DMS 273 (cell line): Measurements from ENCODE around the gene GABBR2.
"Not testable (repeated sequence)": the region's sequence is repeated elsewhere in the genome, so short reads cannot be mapped to it uniquely, and the experiment has no call there.

Source experiments
- DNase-seq: peaks from one replicate; lab custom pipeline; 2025; ENCODE audit not compliant: unreplicated experiment; lab: John Stamatoyannopoulos, UW

Gene GABBR2

DNA sequence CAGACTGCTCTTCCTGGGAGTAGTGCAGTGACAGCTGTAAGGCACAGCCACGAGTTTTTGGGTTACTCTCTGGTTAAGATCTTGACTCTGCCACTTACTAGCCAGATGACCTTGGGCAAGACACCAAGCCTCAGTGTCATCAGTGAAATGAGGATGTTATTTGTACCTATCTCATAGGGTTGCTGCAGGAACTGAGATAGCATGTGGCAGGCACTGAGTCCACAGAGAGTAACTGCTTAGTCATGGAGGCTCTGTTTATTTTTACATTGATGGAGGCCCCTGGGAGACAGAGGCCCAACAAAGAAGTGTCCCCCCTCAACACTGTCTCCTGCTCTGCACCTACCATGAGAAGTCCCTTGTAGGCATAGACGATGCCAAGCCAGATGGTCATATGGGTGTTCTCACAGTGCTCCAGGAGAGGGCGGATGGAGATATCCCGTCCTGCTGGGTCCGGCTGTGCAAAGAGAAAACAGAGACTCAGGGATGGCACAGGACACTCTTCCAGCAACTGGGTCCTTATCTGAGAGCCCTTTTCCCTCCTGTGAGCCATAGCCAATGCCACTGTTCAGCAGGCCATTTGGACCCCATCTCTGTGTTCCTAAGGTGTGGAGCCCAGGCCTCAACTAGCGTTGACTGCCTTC, 397.9 kb downstream of the GABBR2 start:
- DNase-seq: no peak

DNA sequence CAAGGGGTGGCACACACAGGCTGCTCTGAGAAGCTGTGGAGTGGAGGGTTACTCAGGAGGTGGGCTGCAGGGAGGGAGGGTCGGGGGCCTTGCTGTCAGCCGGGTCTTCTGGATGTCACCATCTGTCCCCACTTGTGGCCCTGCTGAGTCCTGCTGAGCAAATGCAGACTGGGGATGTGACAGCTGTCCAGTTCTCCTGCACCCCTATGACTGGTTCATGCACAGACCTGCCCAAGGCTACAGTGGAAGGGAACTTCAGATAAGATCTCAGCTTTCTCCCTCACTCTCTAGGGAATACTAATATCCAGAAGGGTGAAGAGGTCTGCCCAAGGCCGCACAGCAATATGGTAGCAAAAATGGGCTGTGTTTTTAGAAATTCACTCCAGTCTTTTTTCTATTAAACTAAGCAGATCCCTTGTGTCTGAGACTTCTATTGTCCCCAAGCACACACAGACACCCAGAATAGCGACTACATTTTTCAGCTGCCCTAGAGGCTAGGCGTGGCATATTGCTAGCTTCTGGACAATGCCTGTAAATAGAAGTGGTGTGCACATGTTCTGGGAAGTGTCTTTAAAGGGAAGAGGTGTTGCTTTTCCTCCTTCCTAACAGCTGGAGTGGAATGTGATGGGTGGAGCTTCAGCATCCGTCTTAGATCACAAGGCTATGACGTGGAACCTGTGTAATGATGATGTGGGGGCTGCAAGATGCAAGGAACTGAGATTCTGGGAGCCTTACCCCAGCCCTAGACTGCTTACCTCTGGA, 402.2 kb downstream of the GABBR2 start:
- peak; percentile 66 for DNase-seq

- DNase-seq: no peak
Measured at GRCh38 chr9:98304381-98304780, 404.4 kb downstream of the GABBR2 start.

DNA sequence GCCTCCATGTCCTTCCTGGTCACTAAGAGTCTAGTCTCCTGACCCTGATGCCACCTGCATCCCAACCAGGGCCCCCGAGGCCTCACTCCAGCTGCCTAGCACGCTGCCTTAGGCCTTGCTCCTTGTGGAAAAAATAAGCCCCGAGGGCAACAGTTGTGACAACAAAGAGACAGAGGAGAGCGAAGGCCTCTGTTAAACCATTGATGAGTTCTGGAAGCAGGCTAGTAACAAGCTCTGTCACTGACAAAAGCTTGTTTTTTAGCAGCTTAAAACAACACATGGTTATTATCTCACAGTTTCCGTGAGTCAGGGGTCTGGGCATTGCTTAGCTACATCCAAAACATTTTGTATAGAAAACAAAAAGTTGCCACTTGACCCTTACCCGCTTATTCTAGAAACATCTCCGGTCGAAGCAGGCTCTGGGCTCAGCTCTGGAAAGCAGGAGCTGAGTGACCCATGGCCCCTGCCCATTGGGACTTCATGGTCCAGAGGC, 405.1 kb downstream of the GABBR2 start:
- DNase-seq: no peak

GRCh38 chr9:98302938-98303632, 405.6 kb downstream of the GABBR2 start:
- DNase-seq: no peak

DNA sequence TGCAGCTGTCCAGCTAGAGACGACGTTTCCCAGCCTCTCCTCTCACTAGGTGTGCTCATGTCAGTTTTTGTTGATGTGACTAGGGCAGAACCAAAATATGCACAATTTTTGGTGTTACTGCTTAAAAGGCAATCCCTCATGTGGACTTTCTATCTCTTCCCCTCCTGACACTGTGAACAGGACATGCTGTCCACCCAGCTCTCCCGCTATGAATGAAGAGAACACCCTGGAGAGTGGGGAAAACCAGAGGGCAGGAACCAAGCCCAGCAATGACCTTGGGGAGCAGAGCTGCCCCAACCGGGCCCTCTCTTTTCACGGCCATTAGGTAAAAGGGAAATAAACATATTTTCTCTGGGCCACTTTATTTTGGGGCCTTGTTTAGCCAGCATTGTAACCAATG, 406.6 kb downstream of the GABBR2 start:
- no peak for DNase-seq

DNA sequence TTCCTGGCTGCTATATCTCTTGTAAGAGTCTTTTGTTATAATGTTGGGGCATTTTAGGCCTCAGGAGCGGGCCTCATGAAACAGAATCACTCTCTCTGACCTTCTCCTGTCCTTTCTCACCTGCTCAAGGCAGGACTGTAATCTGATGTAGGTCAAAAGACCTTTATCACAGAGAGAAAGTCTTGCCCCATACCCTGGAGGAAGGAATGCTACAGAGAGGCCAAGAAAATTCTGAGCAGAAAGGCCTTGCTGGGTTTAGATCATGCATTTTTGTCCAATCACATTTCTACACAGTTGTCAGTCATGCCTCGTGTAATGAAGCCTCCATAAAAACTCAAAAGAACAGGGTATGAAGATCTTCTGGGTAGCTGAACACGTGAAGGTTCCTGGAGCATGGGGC, 408.1 kb downstream of the GABBR2 start:
- DNase-seq: no peak

DNA sequence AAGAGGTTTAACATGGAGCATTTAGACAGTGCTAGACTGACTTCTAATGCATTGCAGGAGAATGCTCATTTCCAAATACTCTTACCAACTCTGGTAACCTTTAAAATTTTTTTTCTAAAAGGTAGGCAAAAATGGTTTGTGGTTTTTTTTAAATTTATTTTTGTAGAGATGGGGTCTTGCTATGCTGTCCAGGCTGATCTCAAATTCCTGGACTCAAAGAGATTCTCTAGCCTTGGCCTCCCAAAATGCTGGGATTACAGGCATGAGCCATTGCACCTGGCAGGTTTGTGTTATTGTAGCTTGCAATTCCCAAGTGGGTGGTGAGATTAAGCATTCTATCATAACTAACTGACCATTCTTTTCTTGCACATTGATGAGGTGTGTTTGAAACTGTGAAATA, 410.3 kb downstream of the GABBR2 start:
- DNase-seq: no peak

DNA sequence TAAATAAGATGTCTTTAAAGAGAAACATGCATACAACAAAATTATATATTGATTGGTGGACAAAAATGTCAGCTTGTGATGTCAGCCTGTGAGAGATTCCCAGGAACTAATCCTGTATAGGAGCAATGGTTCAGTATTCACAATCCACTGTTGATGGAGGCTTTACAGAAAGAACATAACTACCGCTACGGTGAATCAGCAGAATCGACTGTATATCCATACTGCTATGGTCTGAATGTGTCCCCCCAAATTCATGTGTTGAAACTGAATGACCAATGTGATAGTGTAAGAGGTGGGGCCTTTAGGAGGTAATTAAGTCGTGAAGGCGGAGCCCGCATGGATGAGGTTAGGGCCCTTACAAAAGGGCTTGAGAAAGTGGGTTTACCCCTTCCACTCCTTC, 412.9 kb downstream of the GABBR2 start:
- DNase-seq: no peak

- no peak for DNase-seq
Measured at GRCh38 chr9:98291820-98292219, 416.9 kb downstream of the GABBR2 start.

DNA sequence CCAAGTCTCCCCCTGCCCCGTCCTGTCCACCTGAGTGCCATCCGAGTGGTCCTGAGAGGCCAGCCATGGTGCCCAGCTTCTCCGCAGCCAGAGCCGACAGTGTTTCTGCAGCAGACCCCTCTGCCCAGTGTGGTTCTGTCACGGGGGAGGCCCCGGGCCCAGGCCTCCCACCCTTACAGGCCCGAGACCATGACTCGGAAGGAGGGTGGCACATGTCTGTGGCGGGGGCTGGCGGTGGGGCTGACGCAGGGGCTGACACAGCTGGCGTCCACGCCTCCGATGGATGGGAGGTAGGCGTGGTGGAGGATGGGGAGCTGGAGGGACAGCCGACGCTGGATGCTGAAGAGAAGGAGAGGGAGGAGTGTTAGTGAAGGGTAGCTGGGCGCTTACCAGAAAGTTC, 418.3 kb downstream of the GABBR2 start:
- no peak for DNase-seq

GRCh38 chr9:98289614-98290201, 419.0 kb downstream of the GABBR2 start:
- no peak for DNase-seq

GRCh38 chr9:98288881-98289280, 419.9 kb downstream of the GABBR2 start:
- no peak for DNase-seq

- peak; percentile 39 for DNase-seq
Measured at GRCh38 chr9:98287384-98287783, 421.4 kb downstream of the GABBR2 start.

DNA sequence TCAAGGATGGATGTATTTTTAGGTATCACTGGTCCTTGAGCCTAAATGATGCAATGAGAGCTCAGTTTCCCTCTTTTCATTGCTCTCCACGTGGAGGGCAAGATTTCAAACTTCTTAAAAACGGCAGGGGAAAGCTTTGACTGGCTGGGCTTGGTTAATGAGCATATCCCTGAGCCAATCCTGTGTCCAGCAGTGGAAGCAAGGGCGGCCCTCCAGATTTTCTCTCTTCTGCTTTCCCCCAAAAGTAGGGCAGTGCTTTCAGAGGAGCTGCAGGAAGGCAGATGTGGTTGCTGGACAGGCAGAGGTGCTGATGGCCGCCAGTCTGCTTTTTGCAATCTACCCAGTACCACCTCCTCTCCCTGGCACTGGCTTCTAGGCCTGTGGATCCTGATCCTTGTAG, 423.3 kb downstream of the GABBR2 start:
- peak; percentile 5 for DNase-seq

DNA sequence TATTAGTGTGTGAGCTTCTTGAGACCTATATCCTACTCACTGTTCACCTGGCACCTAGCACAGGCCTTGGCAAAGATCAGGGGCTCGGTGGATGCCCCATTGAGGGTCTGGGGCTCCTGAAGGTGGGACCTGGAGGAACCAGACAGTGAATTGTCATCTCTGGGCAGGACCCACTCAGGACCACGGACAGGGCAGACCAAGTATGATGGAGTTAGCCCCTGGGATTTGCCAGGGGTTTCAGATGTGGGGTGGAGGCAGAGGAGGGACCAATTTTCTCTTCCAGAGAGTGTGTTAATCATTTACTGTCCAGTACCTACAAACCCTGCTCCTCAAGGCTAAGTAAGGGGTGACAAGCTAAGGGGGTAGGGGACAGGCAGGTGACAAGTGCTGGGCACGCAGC, 424.0 kb downstream of the GABBR2 start:
- no peak for DNase-seq

- DNase-seq: not testable (repeated sequence)
Measured at GRCh38 chr9:98283143-98283542, 425.6 kb downstream of the GABBR2 start.

DNA sequence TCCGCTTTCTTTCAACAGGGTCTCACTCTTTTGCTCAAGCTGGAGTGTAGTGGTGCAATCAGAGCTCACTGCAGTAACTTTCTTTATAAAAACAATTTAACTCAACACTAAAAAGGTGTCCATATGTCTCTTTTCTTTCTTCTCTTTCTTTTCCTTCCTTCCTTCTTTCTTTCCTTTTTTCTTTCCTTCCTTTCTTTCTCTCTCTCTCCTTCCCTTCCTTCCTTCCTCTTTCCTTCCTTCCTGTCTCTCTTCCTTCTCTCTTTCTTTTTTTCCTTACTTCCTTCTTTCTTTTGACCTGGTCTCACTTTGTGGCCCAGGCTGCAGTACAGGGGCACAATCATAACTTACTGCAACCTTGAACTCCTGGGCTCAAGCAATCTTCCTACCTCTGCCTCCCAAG, 427.5 kb downstream of the GABBR2 start:
- no peak for DNase-seq

DNA sequence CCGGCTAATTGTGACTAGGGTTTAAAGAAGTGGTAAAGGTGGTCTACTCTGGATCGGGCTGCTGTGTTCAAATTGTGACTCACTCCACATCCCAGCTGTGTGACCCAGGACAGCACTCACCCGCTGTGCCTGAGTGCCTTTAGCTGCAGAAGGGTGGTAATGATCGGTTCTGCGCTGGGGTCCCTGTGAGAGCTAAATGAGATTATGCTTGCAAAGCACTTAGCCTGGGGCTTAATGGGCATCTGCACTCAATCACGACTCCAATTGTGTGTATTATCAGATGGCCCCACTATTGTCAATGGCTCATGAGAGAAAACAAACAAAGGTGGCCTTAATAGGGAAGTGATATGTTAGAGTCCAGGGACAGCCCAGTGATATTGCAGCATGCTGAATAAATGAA, 428.2 kb downstream of the GABBR2 start:
- DNase-seq: no peak

DNA sequence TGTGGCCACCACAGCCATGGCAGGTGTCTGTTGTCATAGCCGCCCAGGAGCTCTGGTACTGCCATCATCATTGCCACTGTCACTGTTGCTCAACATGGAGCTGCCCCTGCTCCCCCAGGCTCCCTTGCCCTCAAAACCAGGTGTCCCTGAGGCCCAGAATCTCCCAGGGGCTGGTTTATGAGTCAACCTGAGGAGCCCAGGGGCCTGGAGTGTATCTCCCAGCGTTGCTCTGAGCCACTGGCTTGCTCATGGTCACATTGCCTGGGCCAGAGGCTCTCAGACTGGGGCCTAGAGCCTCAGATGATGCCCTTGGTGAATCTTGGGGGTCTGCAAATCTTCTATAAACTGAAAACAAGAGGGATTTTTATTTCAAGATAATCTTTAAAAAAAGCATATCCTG, 428.6 kb downstream of the GABBR2 start:
- DNase-seq: no peak

DNA sequence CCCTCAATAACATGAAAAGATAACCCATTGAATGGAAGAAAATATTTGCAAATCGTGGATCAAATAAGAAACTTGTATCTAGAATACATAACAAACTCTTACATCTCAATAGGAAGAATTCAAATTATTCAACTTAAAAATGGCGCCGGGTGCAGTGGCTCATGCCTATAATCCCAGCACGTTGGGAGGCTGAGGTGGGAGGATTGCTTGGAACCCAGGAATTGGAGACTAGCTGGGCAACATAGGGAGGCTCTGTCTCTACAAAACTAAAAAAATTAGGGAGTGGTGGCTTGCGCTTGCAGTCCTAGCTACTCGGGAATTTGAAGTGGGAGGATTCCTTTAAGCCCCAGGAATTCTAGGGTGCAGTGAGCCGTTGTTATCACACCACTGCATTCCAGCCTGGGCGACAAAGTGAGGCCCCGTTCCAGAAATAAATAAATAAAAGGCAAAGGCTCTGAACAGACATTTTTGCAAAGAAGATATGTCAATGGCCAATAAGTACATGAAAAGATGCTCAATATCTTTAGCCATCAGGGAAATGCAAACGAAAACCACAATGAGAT, 431.7 kb downstream of the GABBR2 start:
- no peak for DNase-seq
